ENCODE measurements around the gene MYH9.

MYH9 gene

DNA sequence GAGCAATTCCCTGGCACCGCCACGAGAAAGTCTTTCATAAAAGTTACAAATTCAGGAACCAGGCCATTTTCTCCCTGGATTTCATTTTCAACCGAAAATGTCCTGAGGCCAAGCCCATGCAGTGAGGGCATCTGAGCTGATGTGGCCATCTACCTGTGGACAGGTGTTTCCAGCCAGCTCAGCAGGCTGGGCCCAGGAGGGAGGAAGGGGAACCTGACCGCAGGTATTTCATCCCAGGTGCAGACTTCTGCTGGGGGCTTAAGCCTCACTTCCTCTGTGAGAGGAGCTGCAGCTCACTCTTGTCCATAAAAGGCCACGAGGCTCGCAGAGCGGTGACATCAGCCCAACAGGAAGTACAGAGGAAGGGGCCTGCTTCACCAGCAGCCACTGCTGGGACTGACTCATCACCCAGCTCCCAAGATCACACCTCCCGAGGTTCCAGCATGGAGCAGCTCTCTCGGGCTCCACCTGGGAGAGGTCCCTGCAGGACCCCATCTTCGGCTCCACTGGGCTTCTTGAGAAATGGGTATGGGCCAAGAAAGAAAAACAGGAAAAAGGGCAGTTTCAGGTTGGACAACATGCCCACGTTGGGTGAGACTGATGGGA, 56.4 kb downstream of the MYH9 start (continued):
- TF ChIP-seq, protein P1, sequence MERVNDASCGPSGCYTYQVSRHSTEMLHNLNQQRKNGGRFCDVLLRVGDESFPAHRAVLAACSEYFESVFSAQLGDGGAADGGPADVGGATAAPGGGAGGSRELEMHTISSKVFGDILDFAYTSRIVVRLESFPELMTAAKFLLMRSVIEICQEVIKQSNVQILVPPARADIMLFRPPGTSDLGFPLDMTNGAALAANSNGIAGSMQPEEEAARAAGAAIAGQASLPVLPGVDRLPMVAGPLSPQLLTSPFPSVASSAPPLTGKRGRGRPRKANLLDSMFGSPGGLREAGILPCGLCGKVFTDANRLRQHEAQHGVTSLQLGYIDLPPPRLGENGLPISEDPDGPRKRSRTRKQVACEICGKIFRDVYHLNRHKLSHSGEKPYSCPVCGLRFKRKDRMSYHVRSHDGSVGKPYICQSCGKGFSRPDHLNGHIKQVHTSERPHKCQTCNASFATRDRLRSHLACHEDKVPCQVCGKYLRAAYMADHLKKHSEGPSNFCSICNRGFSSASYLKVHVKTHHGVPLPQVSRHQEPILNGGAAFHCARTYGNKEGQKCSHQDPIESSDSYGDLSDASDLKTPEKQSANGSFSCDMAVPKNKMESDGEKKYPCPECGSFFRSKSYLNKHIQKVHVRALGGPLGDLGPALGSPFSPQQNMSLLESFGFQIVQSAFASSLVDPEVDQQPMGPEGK (tag by site-specific recombination; IDR thresholded peaks at IDR 0.05): peak; percentile 67
- TF ChIP-seq, protein P2, sequence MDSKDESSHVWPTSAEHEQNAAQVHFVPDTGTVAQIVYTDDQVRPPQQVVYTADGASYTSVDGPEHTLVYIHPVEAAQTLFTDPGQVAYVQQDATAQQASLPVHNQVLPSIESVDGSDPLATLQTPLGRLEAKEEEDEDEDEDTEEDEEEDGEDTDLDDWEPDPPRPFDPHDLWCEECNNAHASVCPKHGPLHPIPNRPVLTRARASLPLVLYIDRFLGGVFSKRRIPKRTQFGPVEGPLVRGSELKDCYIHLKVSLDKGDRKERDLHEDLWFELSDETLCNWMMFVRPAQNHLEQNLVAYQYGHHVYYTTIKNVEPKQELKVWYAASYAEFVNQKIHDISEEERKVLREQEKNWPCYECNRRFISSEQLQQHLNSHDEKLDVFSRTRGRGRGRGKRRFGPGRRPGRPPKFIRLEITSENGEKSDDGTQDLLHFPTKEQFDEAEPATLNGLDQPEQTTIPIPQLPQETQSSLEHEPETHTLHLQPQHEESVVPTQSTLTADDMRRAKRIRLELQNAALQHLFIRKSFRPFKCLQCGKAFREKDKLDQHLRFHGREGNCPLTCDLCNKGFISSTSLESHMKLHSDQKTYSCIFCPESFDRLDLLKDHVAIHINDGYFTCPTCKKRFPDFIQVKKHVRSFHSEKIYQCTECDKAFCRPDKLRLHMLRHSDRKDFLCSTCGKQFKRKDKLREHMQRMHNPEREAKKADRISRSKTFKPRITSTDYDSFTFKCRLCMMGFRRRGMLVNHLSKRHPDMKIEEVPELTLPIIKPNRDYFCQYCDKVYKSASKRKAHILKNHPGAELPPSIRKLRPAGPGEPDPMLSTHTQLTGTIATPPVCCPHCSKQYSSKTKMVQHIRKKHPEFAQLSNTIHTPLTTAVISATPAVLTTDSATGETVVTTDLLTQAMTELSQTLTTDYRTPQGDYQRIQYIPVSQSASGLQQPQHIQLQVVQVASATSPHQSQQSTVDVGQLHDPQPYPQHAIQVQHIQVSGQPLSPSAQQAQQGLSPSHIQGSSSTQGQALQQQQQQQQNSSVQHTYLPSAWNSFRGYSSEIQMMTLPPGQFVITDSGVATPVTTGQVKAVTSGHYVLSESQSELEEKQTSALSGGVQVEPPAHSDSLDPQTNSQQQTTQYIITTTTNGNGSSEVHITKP (tag by site-specific recombination; IDR thresholded peaks at IDR 0.05): peak; percentile 86
- TF ChIP-seq SP3 (tag by site-specific recombination; IDR thresholded peaks at IDR 0.05) (0 out of 2 replicates have a peak, but pooled peaks have one; percentile 26), ZNF311 (tag by site-specific recombination; IDR thresholded peaks at IDR 0.05; ENCODE audit: borderline replicate concordance) (no peak)

DNA sequence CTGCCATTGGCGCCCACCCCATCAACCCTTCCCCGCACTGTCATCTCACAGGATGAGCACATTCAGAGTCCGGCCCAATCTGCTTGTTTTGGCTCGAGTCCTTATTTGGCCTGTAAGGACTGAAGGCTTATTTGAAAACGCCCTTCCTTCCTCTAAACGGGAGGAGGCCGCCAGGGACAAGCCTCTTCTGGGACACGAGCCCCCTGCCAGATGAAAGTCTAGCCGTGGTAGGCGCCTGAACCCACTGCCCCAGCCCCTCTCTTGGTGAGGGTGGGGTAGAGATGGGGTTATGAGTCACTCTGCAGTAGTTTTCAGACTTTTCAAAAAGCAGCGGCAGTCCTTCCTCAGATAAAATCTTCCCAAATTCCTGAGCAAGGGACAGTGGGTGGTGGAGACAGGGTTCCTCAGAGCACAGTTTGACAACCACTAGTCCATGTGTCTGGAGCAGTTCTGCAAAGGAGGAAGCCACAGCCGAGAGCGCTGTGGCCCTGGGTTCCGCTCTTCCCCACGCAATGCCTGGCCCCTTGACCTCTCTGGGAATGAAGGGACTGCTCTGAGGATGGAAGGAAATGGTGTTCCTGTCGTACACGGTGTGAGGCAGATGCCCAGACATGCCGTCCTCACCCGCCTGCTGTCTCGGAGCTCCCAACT, 57.0 kb downstream of the MYH9 start:
- Histone ChIP-seq H3K4me1 (ENCODE audit: control insufficient read depth, insufficient read depth, low read length) (peaks cover 48% of the 10 kb centered on the region), H3K27ac (ENCODE audit: extremely low read depth, low read depth, low read length) (peak overlapping the region; percentile 85), H3K36me3 (ENCODE audit: control insufficient read depth in 2 of 2, insufficient read depth in 1 of 2, low read length in 2 of 2) (peaks cover 0 to 70% of the 10 kb centered on the region in 2 experiments; a peak in 2 of 3 replicates), H3K9me3 (ENCODE audit: control insufficient read depth, insufficient read depth, low read depth, low read length) (no peaks in the 10 kb centered on the region), H3K4me3 (ENCODE audit: low read depth, low read length) (0 out of 2 replicates have a peak overlapping the region, but pooled peaks have one; percentile 11)
- ChIA-PET POLR2A (interaction anchor here (0.6 to 3.7 kb wide), 15 partner anchors 10 to 151 kb away, joined by 3 to 45 read pairs (median 5); partner anchors contain the start of genes MYH9 and TXN2), CTCF (interaction anchor here (0.5 to 5.7 kb wide), 5 partner anchors 30 to 149 kb away, joined by 3 to 57 read pairs (median 3); no protein-coding TSS in a partner anchor)
- TF ChIP-seq ZNF785 (tag by site-specific recombination; IDR thresholded peaks at IDR 0.05) (no peak), ZFP37 (tag by site-specific recombination; IDR thresholded peaks at IDR 0.05) (no peak), ZNF626 (tag by site-specific recombination; IDR thresholded peaks at IDR 0.05) (no peak), ZNF776 (tag by site-specific recombination; IDR thresholded peaks at IDR 0.05; ENCODE audit: borderline replicate concordance) (no peak), ZNF560 (tag by site-specific recombination; IDR thresholded peaks at IDR 0.05; ENCODE audit: borderline replicate concordance) (no peak), ZFP41 (tag by site-specific recombination; IDR thresholded peaks at IDR 0.05; ENCODE audit: borderline replicate concordance) (no peak), KLF7 (tag by site-specific recombination; IDR thresholded peaks at IDR 0.05; ENCODE audit: borderline replicate concordance) (no peak), ZNF223 (tag by site-specific recombination; IDR thresholded peaks at IDR 0.05) (no peak), ZFHX2 (tag by site-specific recombination; conservative IDR thresholded peaks at IDR 0.05) (0 out of 2 replicates have a peak, but pooled peaks have one; percentile 25), ZNF610 (tag by site-specific recombination; IDR thresholded peaks at IDR 0.05; ENCODE audit: borderline replicate concordance) (no peak), ZNF175 (tag by site-specific recombination; IDR thresholded peaks at IDR 0.05) (no peak), ZNF433 (tag by site-specific recombination; IDR thresholded peaks at IDR 0.05; ENCODE audit: low read depth) (no peak)
- TF ChIP-seq, protein P3, sequence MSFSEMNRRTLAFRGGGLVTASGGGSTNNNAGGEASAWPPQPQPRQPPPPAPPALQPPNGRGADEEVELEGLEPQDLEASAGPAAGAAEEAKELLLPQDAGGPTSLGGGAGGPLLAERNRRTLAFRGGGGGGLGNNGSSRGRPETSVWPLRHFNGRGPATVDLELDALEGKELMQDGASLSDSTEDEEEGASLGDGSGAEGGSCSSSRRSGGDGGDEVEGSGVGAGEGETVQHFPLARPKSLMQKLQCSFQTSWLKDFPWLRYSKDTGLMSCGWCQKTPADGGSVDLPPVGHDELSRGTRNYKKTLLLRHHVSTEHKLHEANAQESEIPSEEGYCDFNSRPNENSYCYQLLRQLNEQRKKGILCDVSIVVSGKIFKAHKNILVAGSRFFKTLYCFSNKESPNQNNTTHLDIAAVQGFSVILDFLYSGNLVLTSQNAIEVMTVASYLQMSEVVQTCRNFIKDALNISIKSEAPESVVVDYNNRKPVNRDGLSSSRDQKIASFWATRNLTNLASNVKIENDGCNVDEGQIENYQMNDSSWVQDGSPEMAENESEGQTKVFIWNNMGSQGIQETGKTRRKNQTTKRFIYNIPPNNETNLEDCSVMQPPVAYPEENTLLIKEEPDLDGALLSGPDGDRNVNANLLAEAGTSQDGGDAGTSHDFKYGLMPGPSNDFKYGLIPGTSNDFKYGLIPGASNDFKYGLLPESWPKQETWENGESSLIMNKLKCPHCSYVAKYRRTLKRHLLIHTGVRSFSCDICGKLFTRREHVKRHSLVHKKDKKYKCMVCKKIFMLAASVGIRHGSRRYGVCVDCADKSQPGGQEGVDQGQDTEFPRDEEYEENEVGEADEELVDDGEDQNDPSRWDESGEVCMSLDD (tag by site-specific recombination; IDR thresholded peaks at IDR 0.05): no peak
- TF ChIP-seq, protein P4, sequence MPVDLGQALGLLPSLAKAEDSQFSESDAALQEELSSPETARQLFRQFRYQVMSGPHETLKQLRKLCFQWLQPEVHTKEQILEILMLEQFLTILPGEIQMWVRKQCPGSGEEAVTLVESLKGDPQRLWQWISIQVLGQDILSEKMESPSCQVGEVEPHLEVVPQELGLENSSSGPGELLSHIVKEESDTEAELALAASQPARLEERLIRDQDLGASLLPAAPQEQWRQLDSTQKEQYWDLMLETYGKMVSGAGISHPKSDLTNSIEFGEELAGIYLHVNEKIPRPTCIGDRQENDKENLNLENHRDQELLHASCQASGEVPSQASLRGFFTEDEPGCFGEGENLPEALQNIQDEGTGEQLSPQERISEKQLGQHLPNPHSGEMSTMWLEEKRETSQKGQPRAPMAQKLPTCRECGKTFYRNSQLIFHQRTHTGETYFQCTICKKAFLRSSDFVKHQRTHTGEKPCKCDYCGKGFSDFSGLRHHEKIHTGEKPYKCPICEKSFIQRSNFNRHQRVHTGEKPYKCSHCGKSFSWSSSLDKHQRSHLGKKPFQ (tag by site-specific recombination; IDR thresholded peaks at IDR 0.05): no peak
- TF ChIP-seq, protein P5, sequence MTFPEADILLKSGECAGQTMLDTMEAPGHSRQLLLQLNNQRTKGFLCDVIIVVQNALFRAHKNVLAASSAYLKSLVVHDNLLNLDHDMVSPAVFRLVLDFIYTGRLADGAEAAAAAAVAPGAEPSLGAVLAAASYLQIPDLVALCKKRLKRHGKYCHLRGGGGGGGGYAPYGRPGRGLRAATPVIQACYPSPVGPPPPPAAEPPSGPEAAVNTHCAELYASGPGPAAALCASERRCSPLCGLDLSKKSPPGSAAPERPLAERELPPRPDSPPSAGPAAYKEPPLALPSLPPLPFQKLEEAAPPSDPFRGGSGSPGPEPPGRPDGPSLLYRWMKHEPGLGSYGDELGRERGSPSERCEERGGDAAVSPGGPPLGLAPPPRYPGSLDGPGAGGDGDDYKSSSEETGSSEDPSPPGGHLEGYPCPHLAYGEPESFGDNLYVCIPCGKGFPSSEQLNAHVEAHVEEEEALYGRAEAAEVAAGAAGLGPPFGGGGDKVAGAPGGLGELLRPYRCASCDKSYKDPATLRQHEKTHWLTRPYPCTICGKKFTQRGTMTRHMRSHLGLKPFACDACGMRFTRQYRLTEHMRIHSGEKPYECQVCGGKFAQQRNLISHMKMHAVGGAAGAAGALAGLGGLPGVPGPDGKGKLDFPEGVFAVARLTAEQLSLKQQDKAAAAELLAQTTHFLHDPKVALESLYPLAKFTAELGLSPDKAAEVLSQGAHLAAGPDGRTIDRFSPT (tag by site-specific recombination; IDR thresholded peaks at IDR 0.05): no peak

All from HEK293 (cell line).